Measurements from ENCODE around the gene GAGE10.
A peak's percentile ranks its signal among the peaks of the same experiment; 100 is the strongest.
"Not testable (repeated sequence)": the region's sequence is repeated elsewhere in the genome, so short reads cannot be mapped to it uniquely, and the experiment has no call there.

Gene GAGE10

GRCh38 chrX:49286581-49286980 is 16.9 kb upstream of the GAGE10 start:
- no peak for DNase-seq (ENCODE audit: low read depth)
- no peak for TF ChIP-seq CTCF (IDR thresholded peaks at IDR 0.05; ENCODE audit: insufficient read depth, low read depth, low read length, missing control alignments)
- no peak overlapping the region for H3K4me3 ChIP-seq (ENCODE audit: low read length)

- H3K4me3 ChIP-seq (ENCODE audit: low read length): no peak overlapping the region
- DNase-seq (ENCODE audit: low read depth): no peak
- TF ChIP-seq CTCF (IDR thresholded peaks at IDR 0.05; ENCODE audit: insufficient read depth, low read depth, low read length, missing control alignments): no peak
Observed at GRCh38 chrX:49287665-49288064, 15.8 kb upstream of the GAGE10 start.

- TF ChIP-seq CTCF (IDR thresholded peaks at IDR 0.05; ENCODE audit: insufficient read depth, low read depth, low read length, missing control alignments): no peak
- no peak for DNase-seq (ENCODE audit: low read depth)
- no peak overlapping the region for H3K4me3 ChIP-seq (ENCODE audit: low read length)
Observed at GRCh38 chrX:49290215-49290614, 13.2 kb upstream of the GAGE10 start.

GRCh38 chrX:49291615-49292337 is 11.7 kb upstream of the GAGE10 start:
- peak; percentile 62 for TF ChIP-seq CTCF (IDR thresholded peaks at IDR 0.05; ENCODE audit: insufficient read depth, low read depth, low read length, missing control alignments)
- no peak overlapping the region for H3K4me3 ChIP-seq (ENCODE audit: low read length)
- peak; percentile 56 for DNase-seq (ENCODE audit: low read depth)

- no peak for DNase-seq (ENCODE audit: low read depth)
- no peak for TF ChIP-seq CTCF (IDR thresholded peaks at IDR 0.05; ENCODE audit: insufficient read depth, low read depth, low read length, missing control alignments)
- no peak overlapping the region for H3K4me3 ChIP-seq (ENCODE audit: low read length)
Observed at GRCh38 chrX:49292400-49293362, 10.8 kb upstream of the GAGE10 start.

- not testable (repeated sequence) for DNase-seq (ENCODE audit: low read depth); H3K4me3 ChIP-seq (ENCODE audit: low read length)
Observed at GRCh38 chrX:49299293-49299692, 4.2 kb upstream of the GAGE10 start.

GRCh38 chrX:49300703-49301102 is 2.7 kb upstream of the GAGE10 start:
- no peak for TF ChIP-seq CTCF (IDR thresholded peaks at IDR 0.05; ENCODE audit: insufficient read depth, low read depth, low read length, missing control alignments)
- H3K4me3 ChIP-seq (ENCODE audit: low read length): no peak overlapping the region
- DNase-seq (ENCODE audit: low read depth): no peak

GRCh38 chrX:49307775-49308174 is 4.3 kb downstream of the GAGE10 start:
- DNase-seq (ENCODE audit: low read depth); H3K4me3 ChIP-seq (ENCODE audit: low read length): not testable (repeated sequence)
